Measurements from ENCODE around the gene ALKAL2. TPM values are rescaled to one million over a fixed set of nuclear protein-coding genes. Genes with fewer than 3 reads are reported as not detected.
"Not testable (repeated sequence)": the region's sequence is repeated elsewhere in the genome, so short reads cannot be mapped to it uniquely, and the experiment has no call there.

ALKAL2 gene
- total RNA-seq, 1 donor from 2014 or later = 1.1 TPM

DNA sequence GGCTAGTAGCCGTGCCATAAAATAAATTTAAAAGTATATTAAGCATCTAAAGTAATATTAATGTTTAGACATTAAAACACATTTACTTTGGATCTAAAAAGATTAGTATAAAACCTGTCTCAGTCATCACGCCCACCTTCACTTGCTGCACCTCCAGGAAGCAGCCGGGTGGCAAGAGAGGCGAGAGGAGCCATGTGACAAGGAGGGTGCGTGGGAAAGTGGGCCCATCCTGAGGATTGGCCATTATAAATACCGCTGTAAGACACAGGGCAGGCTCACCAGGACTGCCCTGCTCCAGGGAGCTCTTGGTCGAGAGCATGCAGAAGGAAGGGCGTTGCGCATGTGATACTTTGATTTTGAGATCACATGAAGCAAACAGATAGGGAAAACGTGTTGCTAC, 34.4 kb upstream of the ALKAL2 start:
- H3K4me1 ChIP-seq = no peaks in the 10 kb centered on the region
- H3K27me3 ChIP-seq (ENCODE audit: low read depth) = peaks cover 7% of the 10 kb centered on the region
- peaks cover 9% of the 10 kb centered on the region for H3K9me3 ChIP-seq (replicated peaks)
- no peaks in the 10 kb centered on the region for H3K36me3 ChIP-seq
- intact Hi-C loops (cut with micrococcal nuclease) = no loop called here
- H3K27ac ChIP-seq (replicated peaks) = no peak overlapping the region
- TF ChIP-seq CTCF (IDR thresholded peaks at IDR 0.05; ENCODE audit: borderline replicate concordance) = no peak
- H3K4me3 ChIP-seq = no peak overlapping the region
- no peak for DNase-seq

- no peak for DNase-seq
- intact Hi-C loops (cut with micrococcal nuclease) = no loop called here
- H3K36me3 ChIP-seq = no peaks in the 10 kb centered on the region
- H3K4me3 ChIP-seq = no peak overlapping the region
- H3K4me1 ChIP-seq = no peaks in the 10 kb centered on the region
- no peak overlapping the region for H3K27ac ChIP-seq (replicated peaks)
- peaks cover 21% of the 10 kb centered on the region for H3K27me3 ChIP-seq (ENCODE audit: low read depth)
- no peaks in the 10 kb centered on the region for H3K9me3 ChIP-seq (replicated peaks)
- no peak for TF ChIP-seq CTCF (IDR thresholded peaks at IDR 0.05; ENCODE audit: borderline replicate concordance)
Measured at GRCh38 chr2:320561-320960, 32.7 kb upstream of the ALKAL2 start.

DNA sequence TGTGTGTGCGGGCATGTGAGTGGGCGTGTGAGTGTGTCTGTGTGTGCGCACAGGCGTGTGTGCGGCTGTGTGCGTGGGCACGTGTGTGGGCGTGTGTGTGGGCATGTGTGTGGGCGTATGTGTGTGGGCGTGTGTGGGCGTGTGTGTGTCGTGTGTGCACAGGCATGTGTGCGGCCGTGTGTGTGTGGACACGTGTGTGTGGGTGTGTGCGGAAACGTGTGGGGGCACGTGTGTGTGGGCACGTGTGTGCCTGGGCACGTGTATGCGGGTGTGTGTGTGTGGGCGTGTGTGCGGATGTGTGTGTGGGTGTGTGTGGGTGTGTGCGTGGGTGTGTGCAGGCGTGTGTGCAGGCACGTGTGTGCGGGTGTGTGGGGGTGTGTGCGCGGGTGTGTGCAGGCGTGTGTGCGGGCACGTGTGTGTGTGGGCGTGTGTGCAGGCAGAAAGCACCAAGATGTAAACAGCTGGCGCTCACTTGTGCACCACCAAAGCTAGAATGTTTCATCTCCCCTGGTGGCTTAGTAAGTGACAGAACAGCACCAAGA, 31.2 kb upstream of the ALKAL2 start:
- Histone ChIP-seq H3K27ac (replicated peaks) (no peak overlapping the region), H3K36me3 (no peaks in the 10 kb centered on the region), H3K4me1 (no peaks in the 10 kb centered on the region), H3K27me3 (ENCODE audit: low read depth) (peaks cover 35% of the 10 kb centered on the region), H3K9me3 (replicated peaks) (no peaks in the 10 kb centered on the region), H3K4me3 (no peak overlapping the region)
- intact Hi-C loops (cut with micrococcal nuclease) = no loop called here
- DNase-seq = no peak
- TF ChIP-seq CTCF (IDR thresholded peaks at IDR 0.05; ENCODE audit: borderline replicate concordance) = no peak

DNA sequence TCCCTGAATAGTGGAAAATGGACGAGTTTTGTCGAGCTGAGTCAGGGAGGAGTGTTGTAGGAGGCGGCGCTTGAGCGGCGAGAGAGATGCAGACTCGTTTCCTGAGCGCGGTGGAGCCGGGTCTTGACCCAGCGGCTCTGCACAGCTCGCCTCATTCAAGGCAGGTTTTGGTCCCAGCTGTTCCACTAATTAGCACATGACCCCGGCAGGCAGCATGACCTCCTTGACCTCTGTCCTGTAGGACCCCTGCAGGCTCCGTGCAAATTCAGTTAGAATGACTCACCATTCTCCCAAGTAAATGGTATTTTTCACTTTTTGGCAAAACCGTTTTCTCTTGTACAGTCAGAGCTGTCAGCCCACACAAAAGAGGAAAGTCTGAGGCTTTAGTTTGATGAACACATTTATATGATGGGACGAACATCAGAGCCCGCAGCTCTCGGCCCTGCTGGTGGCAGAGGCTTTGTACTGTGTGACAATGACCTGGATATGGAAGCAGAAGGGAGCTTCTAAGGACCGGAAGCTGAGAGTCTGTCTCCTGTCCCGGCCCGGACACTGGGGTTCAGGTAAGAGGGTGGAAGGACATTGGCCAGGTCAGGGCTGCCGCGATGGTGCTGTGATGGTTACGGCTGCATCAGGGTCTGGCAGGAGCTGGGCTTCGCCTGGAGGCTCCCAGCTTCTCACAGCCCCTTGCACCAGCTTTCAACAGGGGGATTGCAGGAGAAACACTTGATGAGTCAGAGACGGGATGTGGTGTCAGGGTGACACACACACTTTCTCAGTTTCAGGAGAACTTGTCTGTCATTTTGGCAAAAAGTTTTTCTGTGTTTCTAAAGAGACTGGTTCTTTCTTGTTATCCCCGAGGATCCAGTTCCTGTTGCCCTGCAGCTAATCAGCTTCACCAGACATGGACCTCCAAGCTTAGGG, 29.9 kb upstream of the ALKAL2 start:
- DNase-seq = no peak
- intact Hi-C loops (cut with micrococcal nuclease) = no loop called here
- no peaks in the 10 kb centered on the region for H3K36me3 ChIP-seq
- H3K4me1 ChIP-seq = no peaks in the 10 kb centered on the region
- no peaks in the 10 kb centered on the region for H3K9me3 ChIP-seq (replicated peaks)
- no peak overlapping the region for H3K27ac ChIP-seq (replicated peaks)
- H3K4me3 ChIP-seq = no peak overlapping the region
- TF ChIP-seq CTCF (IDR thresholded peaks at IDR 0.05; ENCODE audit: borderline replicate concordance) = no peak
- H3K27me3 ChIP-seq (ENCODE audit: low read depth) = peaks cover 43% of the 10 kb centered on the region

GRCh38 chr2:316381-316780, 28.5 kb upstream of the ALKAL2 start:
- no peak overlapping the region for H3K27ac ChIP-seq (replicated peaks)
- no peak for DNase-seq
- H3K27me3 ChIP-seq (ENCODE audit: low read depth) = peaks cover 50% of the 10 kb centered on the region
- TF ChIP-seq CTCF (IDR thresholded peaks at IDR 0.05; ENCODE audit: borderline replicate concordance) = no peak
- intact Hi-C loops (cut with micrococcal nuclease) = no loop called here
- no peaks in the 10 kb centered on the region for H3K36me3 ChIP-seq
- H3K4me3 ChIP-seq = no peak overlapping the region
- H3K9me3 ChIP-seq (replicated peaks) = no peaks in the 10 kb centered on the region
- no peaks in the 10 kb centered on the region for H3K4me1 ChIP-seq

DNA sequence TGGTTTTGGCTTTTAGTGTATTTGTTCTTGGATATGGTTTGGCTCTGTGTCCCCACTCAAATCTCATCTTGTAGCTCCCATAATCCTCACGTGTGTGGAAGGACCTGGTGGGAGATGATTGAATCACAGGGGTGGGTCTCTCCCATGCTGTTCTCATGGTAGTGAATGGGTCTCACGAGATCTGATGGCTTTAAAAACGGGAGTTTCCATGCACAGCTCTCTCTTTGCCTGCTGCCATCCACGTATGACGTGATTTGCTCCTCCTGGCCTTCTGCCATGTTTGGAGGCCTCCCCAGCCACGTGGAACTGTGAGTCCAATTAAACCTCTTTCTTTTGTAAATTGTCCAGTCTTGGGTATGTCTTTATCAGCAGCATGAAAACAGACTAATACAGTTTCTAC, 28.0 kb upstream of the ALKAL2 start:
- peaks cover 54% of the 10 kb centered on the region for H3K27me3 ChIP-seq (ENCODE audit: low read depth)
- DNase-seq; H3K27ac ChIP-seq (replicated peaks); H3K9me3 ChIP-seq (replicated peaks); intact Hi-C loops (cut with micrococcal nuclease); H3K36me3 ChIP-seq; H3K4me1 ChIP-seq; H3K4me3 ChIP-seq: not testable (repeated sequence)

Measured in left ventricle myocardium inferior (tissue), 1 donor.